Lower leg skin (tissue), 3 donors: ENCODE measurements around the gene ASAP2.

ENCODE experiments used
- CTCF ChIP-seq, 3 donors: fragments of 450-650 bp; IDR thresholded peaks; one replicate each; pipeline ENCODE4 v1.5.1; 2016; ENCODE audit warnings: antibody characterized with exemption in 3 of 3, mild to moderate bottlenecking in 3 of 3, moderate library complexity in 2 of 3
- POLR2A ChIP-seq, 2 donors: fragments of 450-650 bp; IDR thresholded peaks; one replicate each; pipeline ENCODE4 v1.6.1; 2016 to 2017; ENCODE audit warnings: antibody characterized with exemption in 2 of 2, mild to moderate bottlenecking in 1 of 2, moderate library complexity in 1 of 2

- TF ChIP-seq CTCF (IDR thresholded peaks at IDR 0.05) (no peak), POLR2A (IDR thresholded peaks at IDR 0.05) (no peak)
Observed at GRCh38 chr2:9382604-9383235, 176.1 kb downstream of the ASAP2 start.
